ENCODE results near the gene MAPK4. TPM values are rescaled to one million over a fixed set of nuclear protein-coding genes. Genes with fewer than 3 reads are reported as not detected.

MAPK4 gene
- total and polyA plus RNA-seq, 2 donors from 2014 or later: 9.0 to 9.2 TPM

DNA sequence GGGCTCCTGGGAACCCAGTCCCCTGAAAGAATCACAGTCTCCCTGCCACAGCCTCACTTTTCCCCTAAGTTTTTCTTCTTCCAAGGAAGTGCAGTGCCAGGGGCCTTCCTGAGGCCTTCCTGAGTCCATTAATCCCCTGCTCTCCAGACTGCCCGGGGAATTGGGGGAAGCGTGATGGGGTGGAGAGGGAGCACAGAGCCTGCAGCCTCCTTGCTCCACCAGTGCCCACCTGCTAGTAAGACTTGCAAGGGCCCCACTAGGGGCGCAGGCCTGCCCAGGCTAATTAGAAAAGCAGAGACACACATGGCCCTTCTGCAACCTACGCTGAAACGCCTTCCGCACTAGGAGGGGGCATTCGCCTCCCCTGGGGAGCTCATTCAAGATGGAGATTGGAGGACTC lies 149.3 kb downstream of the MAPK4 start:
- no peaks in the 10 kb centered on the region for H3K36me3 ChIP-seq (ENCODE audit: control insufficient read depth in 2 of 3, insufficient read depth in 3 of 3, low read length in 3 of 3)
- FAIRE-seq: no peak
- H3K9ac ChIP-seq (ENCODE audit: low read length in 3 of 3): no peak overlapping the region
- no peaks in the 10 kb centered on the region for H3K9me3 ChIP-seq (ENCODE audit: control insufficient read depth in 2 of 3, insufficient read depth in 1 of 3, low read length in 3 of 3)
- no peaks in the 10 kb centered on the region for H3K4me1 ChIP-seq (ENCODE audit: control insufficient read depth in 2 of 3, insufficient read depth in 2 of 3, low read depth in 1 of 3, low read length in 3 of 3)
- DNase-seq: peak in 4 of 5 donors; percentile 28 to 57 (median 38)
- no peaks in the 10 kb centered on the region for H3K27me3 ChIP-seq (ENCODE audit: control insufficient read depth, insufficient read depth, low read length)
- TF ChIP-seq, protein P1, sequence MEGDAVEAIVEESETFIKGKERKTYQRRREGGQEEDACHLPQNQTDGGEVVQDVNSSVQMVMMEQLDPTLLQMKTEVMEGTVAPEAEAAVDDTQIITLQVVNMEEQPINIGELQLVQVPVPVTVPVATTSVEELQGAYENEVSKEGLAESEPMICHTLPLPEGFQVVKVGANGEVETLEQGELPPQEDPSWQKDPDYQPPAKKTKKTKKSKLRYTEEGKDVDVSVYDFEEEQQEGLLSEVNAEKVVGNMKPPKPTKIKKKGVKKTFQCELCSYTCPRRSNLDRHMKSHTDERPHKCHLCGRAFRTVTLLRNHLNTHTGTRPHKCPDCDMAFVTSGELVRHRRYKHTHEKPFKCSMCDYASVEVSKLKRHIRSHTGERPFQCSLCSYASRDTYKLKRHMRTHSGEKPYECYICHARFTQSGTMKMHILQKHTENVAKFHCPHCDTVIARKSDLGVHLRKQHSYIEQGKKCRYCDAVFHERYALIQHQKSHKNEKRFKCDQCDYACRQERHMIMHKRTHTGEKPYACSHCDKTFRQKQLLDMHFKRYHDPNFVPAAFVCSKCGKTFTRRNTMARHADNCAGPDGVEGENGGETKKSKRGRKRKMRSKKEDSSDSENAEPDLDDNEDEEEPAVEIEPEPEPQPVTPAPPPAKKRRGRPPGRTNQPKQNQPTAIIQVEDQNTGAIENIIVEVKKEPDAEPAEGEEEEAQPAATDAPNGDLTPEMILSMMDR (IDR thresholded peaks at IDR 0.05; ENCODE audit: borderline replicate concordance, extremely low read depth, insufficient read depth): no peak
- no peak overlapping the region for H3K4me3 ChIP-seq (ENCODE audit: low read length in 3 of 3)
- intact Hi-C loops (cut with DNase I): no loop called here
- H3K27ac ChIP-seq (ENCODE audit: low read depth in 2 of 2, low read length in 2 of 2): no peak overlapping the region

DNA sequence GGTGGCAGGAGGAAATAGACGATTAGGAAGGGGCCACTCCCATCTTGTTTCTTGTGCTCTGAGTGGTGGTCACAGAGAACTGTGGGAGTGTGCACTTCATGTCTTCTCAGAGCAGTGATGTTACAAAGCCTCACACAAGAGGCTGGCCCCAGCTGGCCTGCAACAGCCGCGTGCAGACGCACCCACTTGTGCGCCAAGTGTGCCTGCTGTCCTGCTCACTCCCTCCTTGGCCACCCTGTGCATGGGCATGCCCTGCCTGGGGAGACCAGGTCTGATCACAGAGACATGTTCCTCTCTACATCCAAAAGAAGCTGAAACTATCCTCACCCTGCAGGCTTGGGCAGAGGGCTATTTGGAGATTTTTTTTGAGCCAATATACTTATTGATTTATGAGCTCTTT lies 151.5 kb downstream of the MAPK4 start:
- DNase-seq (no peak), FAIRE-seq (no peak)
- peaks cover 0 to 8% (median 0%) of the 10 kb centered on the region in 3 donors for H3K9me3 ChIP-seq (ENCODE audit: control insufficient read depth in 2 of 3, insufficient read depth in 1 of 3, low read length in 3 of 3)
- no peaks in the 10 kb centered on the region for H3K27me3 ChIP-seq (ENCODE audit: control insufficient read depth, insufficient read depth, low read length)
- peaks cover 0 to 6% (median 0%) of the 10 kb centered on the region in 3 donors for H3K36me3 ChIP-seq (ENCODE audit: control insufficient read depth in 2 of 3, insufficient read depth in 3 of 3, low read length in 3 of 3)
- TF ChIP-seq, protein P1 (IDR thresholded peaks at IDR 0.05; ENCODE audit: borderline replicate concordance, extremely low read depth, insufficient read depth): no peak
- H3K9ac ChIP-seq (ENCODE audit: low read length in 3 of 3): no peak overlapping the region
- intact Hi-C loops (cut with DNase I): no loop called here
- no peaks in the 10 kb centered on the region for H3K4me1 ChIP-seq (ENCODE audit: control insufficient read depth in 2 of 3, insufficient read depth in 2 of 3, low read depth in 1 of 3, low read length in 3 of 3)
- no peak overlapping the region for H3K27ac ChIP-seq (ENCODE audit: low read depth in 2 of 2, low read length in 2 of 2)
- H3K4me3 ChIP-seq (ENCODE audit: low read length in 3 of 3): no peak overlapping the region

DNA sequence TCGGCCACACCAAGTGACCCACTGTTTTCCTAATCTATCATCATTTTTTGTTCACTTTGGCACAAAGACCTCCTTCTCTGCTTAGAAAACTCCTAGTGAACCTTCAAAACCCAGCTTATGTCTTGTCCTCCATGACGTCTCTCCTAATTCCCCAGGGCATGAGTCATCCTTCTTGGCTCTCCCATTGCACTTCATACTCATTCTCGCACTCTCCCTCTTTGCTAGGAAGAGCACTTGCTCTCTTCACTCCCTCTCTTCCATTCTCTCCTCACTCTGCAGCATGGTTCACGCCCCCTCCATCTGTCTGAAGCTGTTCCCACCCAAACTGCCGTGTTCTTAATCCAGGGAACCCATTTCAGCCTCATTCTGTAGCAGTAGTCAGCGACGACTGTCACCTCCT lies 156.0 kb downstream of the MAPK4 start:
- DNase-seq (no peak), FAIRE-seq (no peak)
- Histone ChIP-seq H3K36me3 (ENCODE audit: control insufficient read depth in 2 of 3, insufficient read depth in 3 of 3, low read length in 3 of 3) (peaks cover 0 to 6% (median 0%) of the 10 kb centered on the region in 3 donors), H3K9me3 (ENCODE audit: control insufficient read depth in 2 of 3, insufficient read depth in 1 of 3, low read length in 3 of 3) (peaks cover 0 to 8% (median 0%) of the 10 kb centered on the region in 3 donors), H3K4me3 (ENCODE audit: low read length in 3 of 3) (no peak overlapping the region), H3K27me3 (ENCODE audit: control insufficient read depth, insufficient read depth, low read length) (no peaks in the 10 kb centered on the region), H3K4me1 (ENCODE audit: control insufficient read depth in 2 of 3, insufficient read depth in 2 of 3, low read depth in 1 of 3, low read length in 3 of 3) (no peaks in the 10 kb centered on the region), H3K9ac (ENCODE audit: low read length in 3 of 3) (no peak overlapping the region), H3K27ac (ENCODE audit: low read depth in 2 of 2, low read length in 2 of 2) (no peak overlapping the region)
- TF ChIP-seq, protein P1 (IDR thresholded peaks at IDR 0.05; ENCODE audit: borderline replicate concordance, extremely low read depth, insufficient read depth): no peak
- intact Hi-C loops (cut with DNase I): no loop called here

DNA sequence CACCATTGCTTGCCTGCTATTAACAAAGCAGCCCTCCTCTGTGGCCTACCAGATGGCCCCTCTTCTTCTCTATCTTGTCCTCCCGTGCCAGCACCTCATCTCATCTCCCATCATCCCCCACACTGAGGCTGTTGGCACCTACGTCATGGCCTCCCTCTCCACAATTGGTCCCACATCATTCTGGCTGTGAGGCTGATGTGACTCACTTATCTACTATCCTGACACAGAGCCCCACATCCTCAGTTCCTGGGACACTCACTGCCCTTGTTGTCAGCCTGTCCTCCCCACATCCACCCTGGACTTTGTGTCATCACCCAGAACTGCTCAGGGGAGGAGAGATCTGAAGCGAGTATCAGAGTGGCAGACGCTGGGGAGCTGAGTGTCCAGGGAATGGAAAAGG lies 157.0 kb downstream of the MAPK4 start:
- FAIRE-seq (no peak), DNase-seq (no peak)
- no peak overlapping the region for H3K27ac ChIP-seq (ENCODE audit: low read depth in 2 of 2, low read length in 2 of 2)
- no peaks in the 10 kb centered on the region for H3K27me3 ChIP-seq (ENCODE audit: control insufficient read depth, insufficient read depth, low read length)
- TF ChIP-seq, protein P1 (IDR thresholded peaks at IDR 0.05; ENCODE audit: borderline replicate concordance, extremely low read depth, insufficient read depth): no peak
- intact Hi-C loops (cut with DNase I): no loop called here
- no peak overlapping the region for H3K9ac ChIP-seq (ENCODE audit: low read length in 3 of 3)
- H3K36me3 ChIP-seq (ENCODE audit: control insufficient read depth in 2 of 3, insufficient read depth in 3 of 3, low read length in 3 of 3): peaks cover 0 to 6% (median 0%) of the 10 kb centered on the region in 3 donors
- H3K4me1 ChIP-seq (ENCODE audit: control insufficient read depth in 2 of 3, insufficient read depth in 2 of 3, low read depth in 1 of 3, low read length in 3 of 3): no peaks in the 10 kb centered on the region
- no peak overlapping the region for H3K4me3 ChIP-seq (ENCODE audit: low read length in 3 of 3)
- H3K9me3 ChIP-seq (ENCODE audit: control insufficient read depth in 2 of 3, insufficient read depth in 1 of 3, low read length in 3 of 3): peaks cover 0 to 8% (median 0%) of the 10 kb centered on the region in 3 donors
